ENCODE data around the gene ECI1.
"Not testable (repeated sequence)": the region's sequence is repeated elsewhere in the genome, so short reads cannot be mapped to it uniquely, and the experiment has no call there.

The ECI1 gene

GRCh38 chr16:2207872-2208271 is 43.5 kb downstream of the ECI1 start:
- H3K4me3 ChIP-seq = no peak overlapping the region

GRCh38 chr16:2206780-2207433 is 44.5 kb downstream of the ECI1 start:
- Histone ChIP-seq H3K27ac (peak overlapping the region in 1 of 2 donors; percentile 97), H3K4me3 (no peak overlapping the region)
- no peak for DNase-seq (ENCODE audit: low spot score)
- TF ChIP-seq CTCF (IDR thresholded peaks at IDR 0.05) = no peak

More at GRCh38 chr16:2207872-2208271, 43.5 kb downstream of the ECI1 start:
- no peak for DNase-seq (ENCODE audit: low spot score)
- no peak for TF ChIP-seq CTCF (IDR thresholded peaks at IDR 0.05)
- H3K27ac ChIP-seq = no peak overlapping the region

- no peak for DNase-seq (ENCODE audit: low spot score)
- Histone ChIP-seq H3K27ac (peak overlapping the region in 1 of 2 donors; percentile 97), H3K4me3 (peak overlapping the region; percentile 83)
- TF ChIP-seq CTCF (IDR thresholded peaks at IDR 0.05) = no peak
Measured at GRCh38 chr16:2206420-2206779, 45.0 kb downstream of the ECI1 start.

GRCh38 chr16:2205967-2206313 is 45.4 kb downstream of the ECI1 start:
- DNase-seq (ENCODE audit: low spot score) = no peak
- no peak for TF ChIP-seq CTCF (IDR thresholded peaks at IDR 0.05)
- Histone ChIP-seq H3K4me3 (peak overlapping the region; percentile 83), H3K27ac (peak overlapping the region; percentile 97)

- DNase-seq (ENCODE audit: low spot score) = peak; percentile 89
- Histone ChIP-seq H3K4me3 (peak within 1 kb of the TSS; percentile 83), H3K27ac (peak within 1 kb of the TSS; percentile 97)
- TF ChIP-seq CTCF (IDR thresholded peaks at IDR 0.05) = no peak
Measured at GRCh38 chr16:2205104-2205966, 46.1 kb downstream of the ECI1 start, which contains the start of gene MLST8. MLST8 (plus strand) TSS chr16:2205454; CDS start chr16:2206086, 632 bp downstream.

GRCh38 chr16:2204416-2205103 is 46.8 kb downstream of the ECI1 start:
- peak overlapping the region; percentile 83 for H3K4me3 ChIP-seq
- no peak for TF ChIP-seq CTCF (IDR thresholded peaks at IDR 0.05)
- peak overlapping the region; percentile 97 for H3K27ac ChIP-seq
- DNase-seq (ENCODE audit: low spot score) = no peak

GRCh38 chr16:2203119-2203688 is 48.2 kb downstream of the ECI1 start:
- DNase-seq (ENCODE audit: low spot score); H3K4me3 ChIP-seq; H3K27ac ChIP-seq: not testable (repeated sequence)
